C4-2B (cell line): Measurements from ENCODE around the gene MROH2A.
"Not testable (repeated sequence)": the region's sequence is repeated elsewhere in the genome, so short reads cannot be mapped to it uniquely, and the experiment has no call there.

Experiments used
- H3K27ac ChIP-seq: fragments of 450-650 bp; 2 replicates; pipeline ENCODE4 v1.5.1; 2017
- CTCF ChIP-seq: fragments of 450-650 bp; conservative IDR thresholded peaks from 2 replicates; pipeline ENCODE4 v1.5.1; 2017; ENCODE audit warnings: mild to moderate bottlenecking
- ZFX ChIP-seq: fragments of 450-650 bp; IDR thresholded peaks from 2 replicates; pipeline ENCODE4 v1.6.1; 2017

Gene MROH2A

GRCh38 chr2:233746475-233747282 lies 31.5 kb upstream of the MROH2A start:
- no peak for TF ChIP-seq ZFX
- TF ChIP-seq CTCF, result no peak
- no peak overlapping the region for H3K27ac ChIP-seq

GRCh38 chr2:233747283-233747544 lies 30.9 kb upstream of the MROH2A start:
- TF ChIP-seq CTCF (no peak), ZFX (no peak)
- H3K27ac ChIP-seq, result no peak overlapping the region

- H3K27ac ChIP-seq, result not testable (repeated sequence)
Measured at GRCh38 chr2:233750689-233751088, 27.4 kb upstream of the MROH2A start.

GRCh38 chr2:233751212-233752009 lies 26.7 kb upstream of the MROH2A start:
- not testable (repeated sequence) for H3K27ac ChIP-seq

GRCh38 chr2:233754872-233755611 lies 23.1 kb upstream of the MROH2A start:
- TF ChIP-seq CTCF (no peak), ZFX (no peak)
- H3K27ac ChIP-seq, result no peak overlapping the region

- no peak for TF ChIP-seq CTCF
- TF ChIP-seq ZFX, result no peak
- H3K27ac ChIP-seq, result no peak overlapping the region
Measured at GRCh38 chr2:233756429-233757081, 21.6 kb upstream of the MROH2A start.

GRCh38 chr2:233758141-233758540 lies 20.0 kb upstream of the MROH2A start:
- no peak overlapping the region for H3K27ac ChIP-seq
- TF ChIP-seq ZFX (no peak), CTCF (no peak)

- H3K27ac ChIP-seq, result no peak overlapping the region
- TF ChIP-seq ZFX, result no peak
- no peak for TF ChIP-seq CTCF
Measured at GRCh38 chr2:233758849-233759248, 19.3 kb upstream of the MROH2A start.
